Glutamatergic neuron (in vitro differentiated cells): ENCODE data around the gene DDIAS. TPM values are rescaled to one million over a fixed set of nuclear protein-coding genes. Genes with fewer than 3 reads are reported as not detected.
"Not testable (repeated sequence)": the region's sequence is repeated elsewhere in the genome, so short reads cannot be mapped to it uniquely, and the experiment has no call there.

Experiments used
- DNase-seq: peaks from one replicate; pipeline ENCODE4 v3.0.0; 2022
- H3K27ac Mint-ChIP-seq: one replicate; pipeline ENCODE4 v1.8.0; 2020; ENCODE audit warnings: mild to moderate bottlenecking, mixed read lengths, inconsistent platforms; ENCODE audit not compliant: unreplicated experiment
- H3K27me3 Mint-ChIP-seq: one replicate; pipeline ENCODE4 v1.8.0; 2020; ENCODE audit warnings: mild to moderate bottlenecking, moderate library complexity, mixed read lengths, inconsistent platforms; ENCODE audit not compliant: unreplicated experiment
- H3K36me3 Mint-ChIP-seq: one replicate; pipeline ENCODE4 v1.8.0; 2020; ENCODE audit warnings: mild to moderate bottlenecking, mixed read lengths, inconsistent platforms; ENCODE audit not compliant: unreplicated experiment
- H3K4me1 Mint-ChIP-seq: one replicate; pipeline ENCODE4 v1.8.0; 2020; ENCODE audit warnings: mild to moderate bottlenecking, low read depth, mixed read lengths, inconsistent platforms; ENCODE audit not compliant: unreplicated experiment
- H3K4me3 Mint-ChIP-seq: one replicate; pipeline ENCODE4 v1.8.0; 2020; ENCODE audit warnings: mild to moderate bottlenecking, mixed read lengths, inconsistent platforms; ENCODE audit not compliant: unreplicated experiment
- H3K9me3 Mint-ChIP-seq: one replicate; pipeline ENCODE4 v1.8.0; 2020; ENCODE audit warnings: mild to moderate bottlenecking, moderate library complexity, mixed read lengths, inconsistent platforms; ENCODE audit not compliant: unreplicated experiment
- CTCF ChIP-seq: fragments of 200-600 bp; sonication (generic); IDR thresholded peaks from one replicate; pipeline ENCODE4 v1.5.0; 2021; ENCODE audit not compliant: partially characterized antibody, unreplicated experiment
- total RNA-seq: library from RNA; stranded (reverse); fragmentation: NEBNext Ultra II Directional; extraction: Animal tissue kit (Norgen Biotek cat#: 25700); gene quantifications from one replicate; pipeline ENCODE4 v1.2.1, GENCODE V29; 2021; ENCODE audit not compliant: unreplicated experiment

The DDIAS gene
- total RNA-seq, 1 donor from 2014 or later, result 2.0 TPM

DNA sequence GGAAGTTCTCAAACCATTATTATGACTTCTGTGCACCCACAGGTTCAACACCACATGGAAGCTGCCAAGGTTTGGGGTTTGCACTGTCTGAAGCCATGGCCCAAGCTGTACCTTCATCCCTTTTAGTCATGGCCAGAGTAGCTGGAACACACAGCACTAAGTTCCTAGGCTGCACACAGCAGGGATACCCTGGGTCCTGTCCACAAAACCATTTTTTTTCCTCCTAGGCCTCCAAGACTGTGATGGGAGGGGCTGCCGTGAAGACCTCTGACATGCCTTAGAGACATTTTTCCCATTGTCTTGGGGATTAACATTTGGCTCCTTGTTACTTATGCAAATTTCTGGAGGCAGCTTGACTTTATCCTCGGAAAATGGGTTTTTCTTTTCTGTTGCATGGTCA lies 42.7 kb downstream of the DDIAS start:
- no peak for TF ChIP-seq CTCF
- H3K4me3 Mint-ChIP-seq, result no peak overlapping the region
- H3K9me3 Mint-ChIP-seq, result peaks cover 9% of the 10 kb centered on the region
- peaks cover 9% of the 10 kb centered on the region for H3K36me3 Mint-ChIP-seq
- peaks cover 5% of the 10 kb centered on the region for H3K4me1 Mint-ChIP-seq
- H3K27ac Mint-ChIP-seq, result no peak overlapping the region
- DNase-seq, result no peak
- no peaks in the 10 kb centered on the region for H3K27me3 Mint-ChIP-seq

DNA sequence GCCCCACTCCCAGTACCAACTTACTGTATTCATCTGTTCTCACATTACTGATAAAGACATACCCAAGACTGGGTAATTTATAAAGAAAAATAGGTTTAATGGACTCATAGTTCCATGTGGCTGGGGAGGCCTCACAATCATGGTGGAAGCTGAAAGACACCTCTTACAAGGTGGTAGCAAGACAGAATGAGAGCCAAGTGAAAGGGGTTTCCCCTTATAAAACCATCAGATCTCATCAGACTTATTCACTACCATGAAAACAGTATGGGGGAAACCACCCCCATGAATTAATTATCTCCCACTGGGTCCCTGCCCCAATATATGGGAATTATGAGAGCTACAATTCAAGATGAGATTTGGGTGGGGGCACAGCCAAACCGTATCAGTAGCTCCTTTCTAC lies 43.5 kb downstream of the DDIAS start:
- not testable (repeated sequence) for H3K27ac Mint-ChIP-seq, DNase-seq, H3K4me3 Mint-ChIP-seq, H3K27me3 Mint-ChIP-seq, H3K4me1 Mint-ChIP-seq, H3K9me3 Mint-ChIP-seq, H3K36me3 Mint-ChIP-seq

GRCh38 chr11:82945682-82946081 lies 44.1 kb downstream of the DDIAS start:
- Mint-ChIP-seq H3K27ac (no peak overlapping the region), H3K27me3 (no peaks in the 10 kb centered on the region), H3K4me1 (peaks cover 5% of the 10 kb centered on the region), H3K36me3 (peaks cover 9% of the 10 kb centered on the region), H3K9me3 (peaks cover 7% of the 10 kb centered on the region), H3K4me3 (no peak overlapping the region)
- DNase-seq, result no peak
- TF ChIP-seq CTCF, result no peak

- no peak for DNase-seq
- TF ChIP-seq CTCF, result no peak
- Mint-ChIP-seq H3K27ac (no peak overlapping the region), H3K36me3 (no peaks in the 10 kb centered on the region), H3K9me3 (peaks cover 3% of the 10 kb centered on the region), H3K4me1 (peaks cover 5% of the 10 kb centered on the region), H3K27me3 (no peaks in the 10 kb centered on the region), H3K4me3 (no peak overlapping the region)
Observed at GRCh38 chr11:82949352-82949751, 47.8 kb downstream of the DDIAS start.

DNA sequence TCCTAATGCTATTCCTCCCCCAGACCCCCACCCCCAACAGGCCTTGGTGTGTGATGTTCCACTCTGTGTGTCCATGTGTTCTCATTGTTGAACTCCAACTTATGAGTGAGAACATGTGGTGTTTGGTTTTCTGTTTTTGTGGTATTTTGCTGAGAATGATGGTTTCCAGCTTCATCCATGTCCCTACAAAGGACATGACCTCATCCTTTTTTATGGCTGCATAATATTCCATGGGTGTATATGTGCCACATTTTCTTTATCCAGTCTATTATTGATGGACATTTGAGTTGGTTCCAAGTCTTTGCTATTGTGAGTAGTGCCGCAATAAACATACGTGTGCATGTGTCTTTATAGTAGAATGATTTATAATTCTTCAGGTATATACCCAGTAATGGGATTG lies 49.0 kb downstream of the DDIAS start:
- H3K4me3 Mint-ChIP-seq, DNase-seq, H3K4me1 Mint-ChIP-seq, H3K9me3 Mint-ChIP-seq, H3K36me3 Mint-ChIP-seq, H3K27ac Mint-ChIP-seq, H3K27me3 Mint-ChIP-seq: not testable (repeated sequence)

DNA sequence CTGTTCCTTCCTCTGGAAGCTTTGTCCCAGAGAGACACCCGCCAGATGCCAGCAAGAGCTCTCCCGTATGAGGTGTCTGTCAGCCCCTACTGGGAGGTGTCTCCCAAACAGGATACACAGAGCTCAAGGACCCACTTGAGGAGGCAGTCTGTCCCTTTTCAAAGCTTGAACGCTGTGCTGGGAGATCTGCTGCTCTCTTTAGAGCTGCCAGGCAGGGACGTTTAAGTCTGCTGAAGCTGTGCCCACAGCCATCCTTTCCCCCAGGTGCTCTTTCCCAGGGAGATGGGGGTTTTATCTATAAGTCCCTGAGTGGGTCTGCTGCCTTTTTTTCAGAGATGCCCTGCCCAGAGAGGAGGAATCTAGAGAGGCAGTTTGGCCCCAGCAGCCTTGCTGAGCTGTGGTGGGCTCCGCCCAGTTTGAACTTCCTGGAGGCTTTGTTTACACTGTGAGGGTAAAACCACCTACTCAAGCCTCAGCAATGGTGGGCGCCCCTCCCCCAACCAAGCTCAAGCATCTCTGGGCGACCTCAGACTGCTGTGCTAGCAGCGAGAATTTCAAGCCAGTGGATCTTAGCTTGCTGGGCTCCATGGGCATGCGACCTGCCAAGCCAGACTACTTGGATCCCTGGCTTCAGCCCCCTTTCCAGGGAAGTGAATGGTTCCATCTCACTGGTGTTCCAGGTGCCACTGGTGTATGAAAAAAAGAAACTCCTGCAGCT lies 54.4 kb downstream of the DDIAS start:
- H3K9me3 Mint-ChIP-seq, DNase-seq, H3K4me3 Mint-ChIP-seq, H3K4me1 Mint-ChIP-seq, H3K27me3 Mint-ChIP-seq, H3K27ac Mint-ChIP-seq, H3K36me3 Mint-ChIP-seq: not testable (repeated sequence)
